Cardiac muscle cell (in vitro differentiated cells and primary cell): ENCODE results near the gene FFAR4. TPM values are rescaled to one million over a fixed set of nuclear protein-coding genes. Genes with fewer than 3 reads are reported as not detected.

Experiments used
- DNase-seq, 2 donors: peaks; one replicate each; pipeline versions ENCODE4 v3.0.0 to v3.0.0-alpha.2; 2010 to 2017; ENCODE audit warnings: low read depth in 1 of 2, low spot score in 1 of 2
- H3K27ac ChIP-seq: fragments of 200-600 bp; sonication (generic); 2 replicates; pipeline ENCODE4 v1.5.1; 2016
- H3K27me3 ChIP-seq: fragments of 200-600 bp; sonication (generic); 2 replicates; pipeline ENCODE4 v1.6.0; 2016; ENCODE audit warnings: control low read depth
- H3K36me3 ChIP-seq: fragments of 200-600 bp; sonication (generic); 2 replicates; pipeline ENCODE4 v1.5.1; 2016; ENCODE audit warnings: control low read depth
- H3K4me1 ChIP-seq: fragments of 200-600 bp; sonication (generic); 2 replicates; pipeline ENCODE4 v1.8.1; 2017; ENCODE audit warnings: low read depth, mild to moderate bottlenecking, mixed run types
- H3K4me3 ChIP-seq: fragments of 200-600 bp; sonication (generic); 2 replicates; pipeline ENCODE4 v1.5.1; 2016; ENCODE audit warnings: mild to moderate bottlenecking
- H3K9me3 ChIP-seq: fragments of 200-600 bp; sonication (generic); 2 replicates; pipeline ENCODE4 v1.5.1; 2017; ENCODE audit warnings: low read depth, mild to moderate bottlenecking, control low read depth
- CTCF ChIP-seq: IDR thresholded peaks from 2 replicates; pipeline ENCODE4 v1.5.1; 2012; ENCODE audit warnings: low read depth, mild to moderate bottlenecking, low read length
- polyA plus RNA-seq: library from polyadenylated mRNA; unstranded; fragments of >200 nt; fragmentation: Nextera tagmentation; extraction: Ambion mirVana; gene quantifications from 2 replicates; pipeline ENCODE4 v1.2.1, GENCODE V29; 2016
- total RNA-seq: library from RNA; depleted of rRNA; stranded (reverse); fragments of >200 nt; gene quantifications from 2 replicates; pipeline ENCODE4 v1.2.3, GENCODE V29; 2016

The FFAR4 gene
- total and polyA plus RNA-seq, 2 experiments from 2014 or later, result not detected

GRCh38 chr10:93620925-93621324 is 54.5 kb downstream of the FFAR4 start:
- Histone ChIP-seq H3K4me1 (no peaks in the 10 kb centered on the region), H3K9me3 (no peaks in the 10 kb centered on the region), H3K4me3 (no peak overlapping the region), H3K27me3 (peaks cover 11% of the 10 kb centered on the region), H3K27ac (no peak overlapping the region), H3K36me3 (no peaks in the 10 kb centered on the region)
- no peak for TF ChIP-seq CTCF
- no peak for DNase-seq

- peaks cover 11% of the 10 kb centered on the region for H3K27me3 ChIP-seq
- TF ChIP-seq CTCF, result no peak
- H3K9me3 ChIP-seq, result no peaks in the 10 kb centered on the region
- H3K4me1 ChIP-seq, result no peaks in the 10 kb centered on the region
- no peak overlapping the region for H3K27ac ChIP-seq
- DNase-seq, result no peak
- H3K36me3 ChIP-seq, result no peaks in the 10 kb centered on the region
- H3K4me3 ChIP-seq, result no peak overlapping the region
Measured at GRCh38 chr10:93622942-93623341, 56.5 kb downstream of the FFAR4 start.

- H3K36me3 ChIP-seq, result no peaks in the 10 kb centered on the region
- no peak for DNase-seq
- H3K27ac ChIP-seq, result no peak overlapping the region
- no peaks in the 10 kb centered on the region for H3K4me1 ChIP-seq
- no peaks in the 10 kb centered on the region for H3K27me3 ChIP-seq
- H3K9me3 ChIP-seq, result no peaks in the 10 kb centered on the region
- TF ChIP-seq CTCF, result no peak
- H3K4me3 ChIP-seq, result no peak overlapping the region
Measured at GRCh38 chr10:93628858-93629257, 62.4 kb downstream of the FFAR4 start.

GRCh38 chr10:93629647-93630305 is 63.3 kb downstream of the FFAR4 start:
- Histone ChIP-seq H3K4me1 (no peaks in the 10 kb centered on the region), H3K9me3 (no peaks in the 10 kb centered on the region), H3K4me3 (no peak overlapping the region), H3K27me3 (no peaks in the 10 kb centered on the region), H3K36me3 (no peaks in the 10 kb centered on the region), H3K27ac (no peak overlapping the region)
- no peak for TF ChIP-seq CTCF
- DNase-seq, result no peak

GRCh38 chr10:93630625-93631557 is 64.4 kb downstream of the FFAR4 start:
- no peak for TF ChIP-seq CTCF
- Histone ChIP-seq H3K36me3 (no peaks in the 10 kb centered on the region), H3K4me1 (no peaks in the 10 kb centered on the region), H3K4me3 (no peak overlapping the region), H3K9me3 (no peaks in the 10 kb centered on the region), H3K27me3 (no peaks in the 10 kb centered on the region), H3K27ac (no peak overlapping the region)
- DNase-seq, result peak in 1 of 2 donors; percentile 1

Other genes with a start within 250 kb of the FFAR4 start
- 18.1 and 22.4 TPM in 2 replicates for gene MYOF, start 84.3 kb upstream of the FFAR4 start, total RNA-seq
- gene MYOF, start 84.3 kb upstream of the FFAR4 start, polyA plus RNA-seq, result 9.6 and 13.4 TPM in 2 replicates
- 2.8 and 23.8 TPM in 2 replicates for gene CEP55, start 70.1 kb upstream of the FFAR4 start, total RNA-seq
- 3.1 and 25.9 TPM in 2 replicates for gene CEP55, start 70.1 kb upstream of the FFAR4 start, polyA plus RNA-seq
- gene RBP4, start 34.6 kb downstream of the FFAR4 start, total RNA-seq, result not detected in 2 replicates
- gene RBP4, start 34.6 kb downstream of the FFAR4 start, polyA plus RNA-seq, result 0.86 TPM in 1 of 2 replicates, not detected in the other
- not detected in 2 replicates for gene PDE6C, start 45.9 kb downstream of the FFAR4 start, total RNA-seq
- gene PDE6C, start 45.9 kb downstream of the FFAR4 start, polyA plus RNA-seq, result 0.12 and 0.29 TPM in 2 replicates
- 4.8 and 13.5 TPM in 2 replicates for gene FRA10AC1, start 135.9 kb downstream of the FFAR4 start, total RNA-seq
- 18.2 and 21.6 TPM in 2 replicates for gene FRA10AC1, start 135.9 kb downstream of the FFAR4 start, polyA plus RNA-seq
- gene LGI1, start 191.3 kb downstream of the FFAR4 start, total RNA-seq, result not detected in 2 replicates
- gene LGI1, start 191.3 kb downstream of the FFAR4 start, polyA plus RNA-seq, result 0.29 TPM in 1 of 2 replicates, not detected in the other